ENCODE data around the gene PHLDA3.
"Not testable (repeated sequence)": the region's sequence is repeated elsewhere in the genome, so short reads cannot be mapped to it uniquely, and the experiment has no call there.

The PHLDA3 gene

GRCh38 chr1:201485184-201485774, 16.3 kb upstream of the PHLDA3 start:
- DNase-seq = no peak

DNA sequence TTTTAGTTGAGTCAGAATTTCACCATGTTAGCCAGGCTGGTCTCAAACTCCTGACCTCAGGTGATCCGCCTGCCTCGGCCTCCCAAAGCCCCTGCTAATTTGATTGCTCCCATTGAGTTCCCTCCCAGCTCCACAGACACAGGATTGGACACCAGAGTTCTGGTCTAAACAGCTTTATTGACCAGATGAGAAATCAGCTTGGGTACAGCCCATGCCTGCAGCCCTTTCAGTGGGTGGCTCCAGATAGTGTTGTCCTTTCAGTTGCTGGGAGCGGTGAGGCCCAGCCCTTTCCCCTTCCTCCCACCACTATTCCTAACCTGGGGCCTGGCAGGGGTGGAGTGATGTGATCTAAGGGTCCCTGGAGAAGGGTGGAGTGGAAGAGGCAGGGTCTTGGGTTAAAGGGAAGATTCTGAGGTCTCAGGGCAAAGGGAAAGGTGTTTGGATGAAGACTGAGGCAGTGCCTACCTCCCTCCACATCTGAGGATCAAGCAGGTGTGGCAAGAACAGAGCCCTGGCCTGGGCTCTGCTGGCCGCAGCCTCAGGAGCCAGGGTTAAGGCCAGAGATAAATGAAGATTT, 14.5 kb upstream of the PHLDA3 start:
- DNase-seq = no peak

GRCh38 chr1:201482755-201483154, 13.8 kb upstream of the PHLDA3 start:
- no peak for DNase-seq

DNA sequence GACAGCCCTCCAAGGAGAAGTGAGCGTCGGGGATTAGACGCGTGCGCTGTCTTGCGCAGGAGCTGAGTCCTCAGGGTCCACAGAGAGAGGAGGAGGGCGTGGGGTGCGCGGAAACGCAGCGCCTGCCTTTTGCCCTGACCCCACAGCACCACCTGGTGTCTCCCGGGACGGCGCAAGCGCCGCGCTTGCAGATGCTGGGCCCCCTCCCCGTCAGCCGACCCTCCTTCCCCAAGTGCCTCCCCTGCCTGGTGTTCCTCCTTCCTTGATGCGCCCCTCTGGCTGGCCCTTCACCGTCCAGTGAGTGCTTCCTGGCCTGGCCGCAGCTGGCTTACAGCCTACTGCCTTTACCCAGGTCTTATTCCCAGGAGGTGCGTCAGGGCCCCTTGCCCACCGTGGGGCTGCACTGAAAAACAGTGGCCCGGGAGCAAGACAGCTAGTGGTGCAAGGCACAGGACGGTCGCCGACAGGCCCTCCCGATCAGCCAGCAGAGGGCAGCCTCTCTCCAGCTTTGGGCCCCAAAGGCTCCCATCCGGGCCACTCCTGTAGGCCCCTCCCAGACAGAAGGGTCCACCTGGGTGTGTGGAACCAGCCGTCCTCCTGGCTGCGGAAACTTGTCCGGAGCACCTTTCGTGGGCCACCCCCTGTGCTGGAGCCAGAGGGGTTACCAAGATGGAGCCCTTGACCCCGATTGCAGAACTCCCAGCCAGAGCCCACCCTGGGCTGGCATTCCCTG, 12.9 kb upstream of the PHLDA3 start:
- DNase-seq = peak; percentile 56 to 78 (median 66)

- peak in 1 of 6 experiments; percentile 22 for DNase-seq
Observed at GRCh38 chr1:201481004-201481380, 12.0 kb upstream of the PHLDA3 start.

GRCh38 chr1:201480231-201481003, 11.4 kb upstream of the PHLDA3 start:
- DNase-seq = peak in 4 of 6 experiments; percentile 6 to 9 (median 8)

- no peak for DNase-seq
Observed at GRCh38 chr1:201479201-201479730, 10.3 kb upstream of the PHLDA3 start.

- DNase-seq = not testable (repeated sequence)
Observed at GRCh38 chr1:201478666-201479065, 9.7 kb upstream of the PHLDA3 start.

DNA sequence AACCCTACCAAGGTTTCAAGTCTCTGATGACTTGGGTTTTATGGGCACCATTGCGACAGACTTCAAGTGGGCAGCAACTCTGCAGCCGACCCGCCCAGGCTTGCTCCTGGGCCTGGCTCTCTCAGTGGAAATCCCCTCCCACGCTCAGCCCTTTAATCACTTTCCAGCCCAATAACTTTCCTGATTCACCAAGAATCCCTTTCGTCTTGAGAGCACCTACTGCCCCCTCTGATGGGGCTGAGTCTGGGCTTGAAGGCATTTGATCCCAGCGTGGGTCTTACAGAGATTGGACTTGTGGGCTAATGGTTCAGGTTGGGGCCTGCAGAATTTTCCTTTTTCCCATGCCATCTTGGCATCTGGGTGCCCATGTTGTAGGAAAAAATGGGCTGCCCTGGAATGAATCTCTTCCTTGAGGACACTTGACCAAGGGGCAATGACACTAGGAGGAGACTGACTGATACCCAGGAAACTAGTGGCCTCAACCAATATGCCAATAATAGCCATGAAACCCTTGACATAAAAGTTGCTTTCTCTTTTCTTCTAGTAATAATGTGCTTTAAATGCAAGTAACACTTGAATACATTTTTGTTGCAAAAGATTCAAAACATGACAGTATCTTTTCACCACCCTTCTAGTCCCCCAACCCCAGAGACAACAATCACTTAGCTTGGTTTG, 7.8 kb upstream of the PHLDA3 start:
- DNase-seq = no peak

GRCh38 chr1:201475915-201476669, 7.1 kb upstream of the PHLDA3 start:
- DNase-seq = no peak

DNA sequence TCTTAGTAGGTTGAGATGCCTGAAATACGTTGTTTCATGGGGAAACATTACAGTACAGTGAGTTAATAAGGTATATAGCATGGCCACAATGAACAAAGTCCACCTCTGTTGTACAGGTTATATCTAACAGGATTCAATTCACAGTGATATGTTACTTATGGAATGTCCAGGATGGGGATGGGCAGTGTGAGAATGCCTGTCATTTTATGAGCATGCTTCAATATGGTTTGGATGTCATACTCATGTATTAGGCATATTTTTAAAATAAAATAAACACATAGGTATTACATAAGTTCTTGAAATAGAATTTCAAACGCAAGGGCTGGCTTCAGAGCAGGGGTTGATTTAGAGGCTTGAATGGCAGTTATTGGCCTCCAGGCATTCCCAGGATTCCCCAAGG, 6.1 kb upstream of the PHLDA3 start:
- no peak for DNase-seq

GRCh38 chr1:201473296-201473695, 4.3 kb upstream of the PHLDA3 start:
- no peak for DNase-seq

DNA sequence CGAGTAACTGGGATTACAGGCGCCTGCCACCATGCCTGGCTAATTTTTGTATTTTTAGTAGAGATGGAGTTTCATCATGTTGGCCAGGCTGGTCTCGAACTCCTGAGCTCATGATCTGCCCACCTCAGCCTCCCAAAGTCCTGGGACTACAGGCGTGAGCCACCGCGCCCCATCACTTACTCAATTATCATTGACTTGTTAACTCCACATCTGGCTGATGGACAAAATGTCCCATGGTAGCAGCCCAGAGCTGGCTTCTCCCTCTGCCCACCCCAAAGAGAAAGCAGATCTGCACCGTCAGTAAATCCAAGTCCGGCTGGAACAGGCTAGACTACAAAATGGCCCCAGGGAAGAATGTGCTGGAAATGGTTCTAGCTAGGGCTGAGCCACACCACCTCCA, 3.3 kb upstream of the PHLDA3 start:
- DNase-seq = not testable (repeated sequence)

DNA sequence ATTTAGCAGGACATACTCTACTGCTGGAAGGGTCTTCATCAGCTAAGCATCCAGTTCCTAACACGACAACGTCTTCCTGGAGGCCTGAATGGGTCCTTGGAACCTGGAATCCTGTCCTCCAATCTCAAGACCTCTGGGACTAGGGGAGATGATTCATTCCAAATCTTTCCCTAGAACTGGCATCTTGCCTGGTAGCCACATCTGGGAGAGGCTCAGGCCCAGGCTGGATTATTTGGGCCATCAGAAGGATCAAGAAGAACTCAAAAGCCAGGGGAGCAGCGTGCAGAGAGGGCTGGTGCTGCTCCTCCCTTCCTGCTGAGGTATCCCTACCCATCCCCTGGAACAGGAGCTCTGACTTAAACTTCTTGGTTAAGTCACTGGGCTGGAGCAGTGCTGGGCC, 2.8 kb upstream of the PHLDA3 start:
- no peak for DNase-seq

DNA sequence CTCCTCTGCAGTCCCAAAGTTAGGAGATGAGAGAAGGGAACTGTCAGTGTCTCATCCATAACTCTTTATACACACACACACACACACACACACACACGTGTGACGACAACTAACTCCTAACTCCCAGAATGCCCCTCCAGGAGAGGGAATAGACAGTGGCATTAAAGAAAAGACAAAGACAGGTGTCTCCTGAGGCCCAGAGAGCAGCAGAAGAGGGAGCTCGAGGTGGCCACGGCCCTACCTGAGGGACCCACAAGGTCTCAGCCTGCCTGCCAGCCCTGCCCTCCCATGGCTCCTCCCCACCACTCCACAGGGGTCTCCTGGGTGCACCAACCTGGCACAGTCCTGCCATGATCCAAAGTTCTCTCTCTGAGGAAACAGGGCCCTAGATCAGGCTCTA, 1.6 kb upstream of the PHLDA3 start:
- DNase-seq = no peak

- no peak for DNase-seq
Observed at GRCh38 chr1:201469645-201470074, 672 bp upstream of the PHLDA3 start.

DNA sequence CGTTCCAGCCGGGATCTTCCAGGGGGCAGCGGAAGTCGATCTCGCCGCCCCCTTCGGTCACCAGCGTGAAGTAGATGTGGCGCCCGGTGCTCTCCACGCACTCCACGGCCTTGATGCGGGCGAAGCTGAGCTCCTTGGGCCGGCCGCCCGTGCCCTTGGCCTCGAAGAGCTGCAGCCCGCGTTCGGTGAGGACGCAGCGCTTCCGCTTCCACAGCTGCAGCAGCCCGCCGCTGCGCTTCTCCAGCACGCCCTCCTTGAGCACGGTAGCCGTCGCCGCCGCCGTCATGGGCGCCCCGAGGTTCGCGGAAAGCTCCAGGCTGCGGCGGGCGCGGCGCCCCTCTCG, 516 bp downstream of the PHLDA3 start:
- DNase-seq = no peak

GRCh38 chr1:201466492-201466891, 2.5 kb downstream of the PHLDA3 start:
- no peak for DNase-seq

GRCh38 chr1:201465698-201466290, 3.2 kb downstream of the PHLDA3 start:
- no peak for DNase-seq

GRCh38 chr1:201463071-201463552, 5.9 kb downstream of the PHLDA3 start:
- DNase-seq = no peak

DNA sequence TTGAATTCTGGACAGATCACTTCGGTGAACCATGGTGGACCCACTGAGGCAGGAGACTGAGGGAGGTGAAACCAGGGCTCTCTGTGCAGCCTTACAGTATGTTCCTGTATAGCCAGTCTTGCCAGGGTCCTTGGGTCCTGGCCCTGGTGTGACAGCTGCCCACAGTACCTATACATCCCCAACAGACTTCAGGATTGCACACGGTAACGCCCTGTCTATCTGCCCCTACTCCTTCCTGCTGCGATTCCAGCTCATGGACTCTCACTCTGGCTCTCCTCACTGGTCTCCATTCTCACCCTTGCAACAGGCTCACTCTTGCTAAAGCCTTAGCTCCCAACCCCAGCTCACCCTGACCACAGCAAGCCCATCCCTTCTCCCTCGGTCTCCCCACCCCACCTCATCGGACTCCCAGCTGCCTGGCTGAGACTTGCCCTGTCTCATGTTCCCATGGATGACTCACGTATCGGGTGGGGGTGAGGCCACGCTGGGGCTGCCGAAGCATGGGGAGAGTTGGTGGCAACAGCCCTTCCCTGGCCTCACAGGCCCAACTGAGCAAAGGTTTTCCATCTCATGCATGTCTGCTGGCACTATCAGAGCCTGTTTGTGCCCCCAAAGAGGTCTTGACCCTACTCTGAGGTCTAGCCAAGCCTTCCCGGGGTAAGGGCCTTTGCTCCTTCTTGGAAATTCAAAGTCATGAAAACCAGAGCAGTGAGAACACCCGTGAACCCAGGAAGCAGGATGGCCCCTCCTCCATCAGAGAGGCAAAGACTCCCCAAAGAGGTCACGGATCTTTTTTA, 7.1 kb downstream of the PHLDA3 start:
- no peak for DNase-seq

Data from stimulated activated naive CD4-positive, alpha-beta T cell (primary cell).